IMR-90 (cell line): ENCODE measurements around the gene P4HA1. TPM values are rescaled to one million over a fixed set of nuclear protein-coding genes. Genes with fewer than 3 reads are reported as not detected.

ENCODE experiments used
- ATAC-seq: fragments of 200-7000 bp; cut with Tn5 transposase; 2 replicates; pipeline ENCODE4 v1.9.1; 2020; ENCODE audit warnings: low read depth, mild to moderate bottlenecking, moderate library complexity
- BruUV-seq: library from RNA; stranded (reverse); fragments of 400-500 nt; replicated peaks from 2 replicates; lab custom pipeline; 2021; lab: Mats Ljungman, UMichigan
- CTCF ChIA-PET: fragments of 300-600 bp; formaldehyde crosslinking; extraction: SDS; loops from one replicate; lab custom pipeline; 2021; ENCODE audit warnings: antibody characterized with exemption; lab: Yijun Ruan, JAX
- POLR2A ChIA-PET: fragments of 300-600 bp; sonication (Branson Sonifier 250); formaldehyde crosslinking; loops from one replicate; lab custom pipeline; 2022; ENCODE audit warnings: antibody characterized with exemption; ENCODE audit not compliant: unreplicated experiment; lab: Charles Lee
- DNase-seq: peaks from one replicate; pipeline ENCODE4 v3.0.0; 2013
- H2AFZ ChIP-seq: replicated peaks from 2 replicates; pipeline ENCODE3; 2013; ENCODE audit warnings: low read length, mild to moderate bottlenecking; ENCODE audit not compliant: poor library complexity
- H2AK5ac ChIP-seq: 2 replicates; pipeline ENCODE4 v1.6.1; 2013; ENCODE audit warnings: low read depth, low read length, inconsistent platforms
- H2AK9ac ChIP-seq: replicated peaks from 2 replicates; pipeline ENCODE3; 2013; ENCODE audit warnings: mild to moderate bottlenecking, low read depth, low read length, moderate library complexity; ENCODE audit not compliant: poor library complexity
- H2BK120ac ChIP-seq: 2 replicates; pipeline ENCODE4 v1.6.1; 2013; ENCODE audit warnings: low read depth, low read length, inconsistent platforms
- H2BK15ac ChIP-seq: 3 replicates; pipeline ENCODE4 v1.6.1; 2013; ENCODE audit warnings: low read depth, low read length, inconsistent platforms
- H2BK20ac ChIP-seq: 2 replicates; pipeline ENCODE4 v1.6.1; 2013; ENCODE audit warnings: low read depth, mild to moderate bottlenecking, inconsistent platforms, low read length, moderate library complexity
- H2BK5ac ChIP-seq: 2 replicates; pipeline ENCODE4 v1.6.1; 2013; ENCODE audit warnings: mild to moderate bottlenecking, low read depth, low read length, inconsistent platforms; ENCODE audit not compliant: poor library complexity, severe bottlenecking
- H3K14ac ChIP-seq: replicated peaks from 2 replicates; pipeline ENCODE4 v1.6.1; 2013; ENCODE audit warnings: low read depth, low read length, inconsistent platforms
- H3K18ac ChIP-seq: 2 replicates; pipeline ENCODE4 v1.6.1; 2013; ENCODE audit warnings: low read depth, low read length, control low read depth
- H3K23ac ChIP-seq: 2 replicates; pipeline ENCODE4 v1.6.1; 2013; ENCODE audit warnings: low read depth, low read length, inconsistent platforms
- H3K27ac ChIP-seq: 2 replicates; pipeline ENCODE4 v1.5.1; 2013; ENCODE audit warnings: mild to moderate bottlenecking, control low read depth, low read length; ENCODE audit not compliant: insufficient read depth
- H3K27me3 ChIP-seq: 2 replicates; pipeline ENCODE4 v1.6.1; 2013; ENCODE audit warnings: low read length; ENCODE audit not compliant: control insufficient read depth, insufficient read depth
- H3K36me3 ChIP-seq: 2 replicates; pipeline ENCODE4 v1.6.1; 2013; ENCODE audit warnings: low read length, mixed read lengths; ENCODE audit not compliant: control insufficient read depth, insufficient read depth
- H3K4ac ChIP-seq: 2 replicates; pipeline ENCODE4 v1.6.1; 2013; ENCODE audit warnings: low read depth, low read length, inconsistent platforms
- H3K4me1 ChIP-seq: 2 replicates; pipeline ENCODE4 v1.6.1; 2013; ENCODE audit warnings: low read length, mixed read lengths; ENCODE audit not compliant: control insufficient read depth, insufficient read depth
- H3K4me2 ChIP-seq: 2 replicates; pipeline ENCODE4 v1.6.1; 2013; ENCODE audit warnings: low read depth, mild to moderate bottlenecking, control low read depth, low read length, moderate library complexity
- H3K4me3 ChIP-seq: 2 replicates; pipeline ENCODE4 v1.5.1; 2013; ENCODE audit warnings: low read depth, mild to moderate bottlenecking, control low read depth, low read length, moderate library complexity; ENCODE audit not compliant: insufficient read depth
- H3K56ac ChIP-seq: 2 replicates; pipeline ENCODE4 v1.6.1; 2013; ENCODE audit warnings: low read length, inconsistent platforms; ENCODE audit not compliant: insufficient read depth; ENCODE audit errors: extremely low read depth
- H3K79me1 ChIP-seq, 2 experiments: 2 replicates each; pipeline ENCODE4 v1.6.1; 2013; ENCODE audit warnings: low read length in 2 of 2, inconsistent platforms in 1 of 2, low read depth in 1 of 2
- H3K9ac ChIP-seq: 2 replicates; pipeline ENCODE4 v1.6.1; 2013; ENCODE audit warnings: low read depth, low read length, control low read depth
- H3K9me1 ChIP-seq: 2 replicates; pipeline ENCODE4 v1.6.1; 2013; ENCODE audit warnings: low read length, inconsistent platforms; ENCODE audit not compliant: insufficient read depth
- H3K9me3 ChIP-seq: 2 replicates; pipeline ENCODE4 v1.6.1; 2013; ENCODE audit warnings: low read length; ENCODE audit not compliant: control insufficient read depth, insufficient read depth
- H4K20me1 ChIP-seq: 2 replicates; pipeline ENCODE4 v1.6.1; 2013; ENCODE audit warnings: low read length, inconsistent platforms; ENCODE audit not compliant: insufficient read depth
- H4K5ac ChIP-seq: 2 replicates; pipeline ENCODE4 v1.6.1; 2013; ENCODE audit warnings: mild to moderate bottlenecking, low read depth, low read length, control low read depth
- H4K8ac ChIP-seq, 2 experiments: 2 replicates each; pipeline ENCODE4 v1.6.1; 2013; ENCODE audit warnings: low read depth in 2 of 2, low read length in 2 of 2, control low read depth in 1 of 2, inconsistent platforms in 1 of 2
- H4K91ac ChIP-seq: 2 replicates; pipeline ENCODE4 v1.6.1; 2013; ENCODE audit warnings: low read depth, low read length, inconsistent platforms; ENCODE audit not compliant: insufficient read depth
- BHLHE40 ChIP-seq: fragments of 150-350 bp; IDR thresholded peaks from 2 replicates; pipeline ENCODE4 v1.6.1; 2016; ENCODE audit warnings: mild to moderate bottlenecking, low read depth, low read length
- CEBPB ChIP-seq: IDR thresholded peaks from 2 replicates; pipeline ENCODE4 v1.6.1; 2012; ENCODE audit warnings: low read depth, low read length, improper control_type of control experiment
- CTCF ChIP-seq: conservative IDR thresholded peaks from 2 replicates; pipeline ENCODE4 v1.5.1; 2012; ENCODE audit warnings: mild to moderate bottlenecking, low read depth, low read length, improper control_type of control experiment
- ELK1 ChIP-seq: fragments of 150-350 bp; IDR thresholded peaks from 2 replicates; pipeline ENCODE4 v1.6.1; 2016; ENCODE audit warnings: low read depth, mild to moderate bottlenecking, low read length, moderate library complexity, borderline replicate concordance
- MAFK ChIP-seq: IDR thresholded peaks from 2 replicates; pipeline ENCODE4 v1.6.1; 2012; ENCODE audit warnings: low read depth, low read length, improper control_type of control experiment
- MAZ ChIP-seq: IDR thresholded peaks from 2 replicates; pipeline ENCODE4 v1.6.1; 2012; ENCODE audit warnings: low read depth, mild to moderate bottlenecking, low read length, improper control_type of control experiment, moderate library complexity, borderline replicate concordance
- NFE2L2 ChIP-seq: fragments of 150-350 bp; IDR thresholded peaks from 2 replicates; pipeline ENCODE4 v1.6.1; 2016; ENCODE audit warnings: low read depth, mild to moderate bottlenecking, low read length
- POLR2A ChIP-seq: IDR thresholded peaks from 2 replicates; pipeline ENCODE4 v1.6.1; 2012; ENCODE audit warnings: mild to moderate bottlenecking, low read depth, low read length
- RAD21 ChIP-seq: IDR thresholded peaks from 2 replicates; pipeline ENCODE4 v1.6.1; 2012; ENCODE audit warnings: low read length, improper control_type of control experiment
- RFX5 ChIP-seq: IDR thresholded peaks from 2 replicates; pipeline ENCODE4 v1.8.0; 2012; ENCODE audit warnings: low read depth, mild to moderate bottlenecking, low read length, moderate library complexity
- SMC3 ChIP-seq: fragments of 150-350 bp; IDR thresholded peaks from 2 replicates; pipeline ENCODE4 v1.6.1; 2016; ENCODE audit warnings: low read depth, mild to moderate bottlenecking, antibody characterized with exemption, low read length, moderate library complexity
- WGBS, 2 experiments: methylation state at CpG; one replicate each; pipeline versions ENCODE4 v1.1.5 to v1.1.7; 2013; ENCODE audit warnings: missing lambda C conversion rate in 2 of 2; ENCODE audit not compliant: insufficient read length in 1 of 2; ENCODE audit errors: extremely low coverage in 2 of 2; 5-methylcytosine and 5-hydroxymethylcytosine counted together
- dilution Hi-C: fragments of 300-500 bp; cut with HindIII; formaldehyde crosslinking; loops from one replicate; pipeline ENCODE4 v1.14.3; 2018; ENCODE audit warnings: low sequenced_read_pairs; ENCODE audit not compliant: unreplicated experiment
- in situ Hi-C: fragments of 300-500 bp; cut with MboI; formaldehyde crosslinking; loops from 3 replicates; pipeline ENCODE4 v1.14.3; 2019; ENCODE audit warnings: low sequenced_read_pairs, inconsistent platforms, mixed read lengths
- intact Hi-C: fragments of 100-400 bp; cut with micrococcal nuclease; formaldehyde crosslinking; loops from 2 replicates; pipeline ENCODE4 v1.10.0; 2022
- polyA plus RNA-seq, 3 experiments: library from polyadenylated mRNA; depleted of rRNA; stranded (reverse); fragments of >200 nt; gene quantifications; 2 replicates each; pipeline ENCODE4 v1.2.3, GENCODE V29; 2012; ENCODE audit warnings: low replicate concordance in 1 of 3
- total RNA-seq: library from RNA; depleted of rRNA; stranded (reverse); fragments of >200 nt; gene quantifications from 2 replicates; pipeline ENCODE4 v1.2.3, GENCODE V29; 2012
- TF ChIP-seq, protein P1 (sequence below): fragments of 150-350 bp; IDR thresholded peaks from 2 replicates; pipeline ENCODE4 v1.6.1; 2017; ENCODE audit warnings: mild to moderate bottlenecking, antibody characterized with exemption, low read length, low read depth

Gene P4HA1
- total and polyA plus RNA-seq, 2 of the 4 experiments (the other 2 are of a cell fraction) = 178 to 241 TPM

- CTCF ChIA-PET = no interaction called here
- H2BK20ac ChIP-seq = no peak overlapping the region
- H3K27me3 ChIP-seq = no peaks in the 10 kb centered on the region
- no peak overlapping the region for H2AK9ac ChIP-seq
- no peak overlapping the region for H3K4ac ChIP-seq
- TF ChIP-seq CEBPB (no peak), ELK1 (no peak), SMC3 (no peak), RFX5 (no peak), RAD21 (no peak), CTCF (no peak), MAZ (no peak), NFE2L2 (no peak), POLR2A (no peak), BHLHE40 (no peak), MAFK (no peak)
- TF ChIP-seq, protein P1, sequence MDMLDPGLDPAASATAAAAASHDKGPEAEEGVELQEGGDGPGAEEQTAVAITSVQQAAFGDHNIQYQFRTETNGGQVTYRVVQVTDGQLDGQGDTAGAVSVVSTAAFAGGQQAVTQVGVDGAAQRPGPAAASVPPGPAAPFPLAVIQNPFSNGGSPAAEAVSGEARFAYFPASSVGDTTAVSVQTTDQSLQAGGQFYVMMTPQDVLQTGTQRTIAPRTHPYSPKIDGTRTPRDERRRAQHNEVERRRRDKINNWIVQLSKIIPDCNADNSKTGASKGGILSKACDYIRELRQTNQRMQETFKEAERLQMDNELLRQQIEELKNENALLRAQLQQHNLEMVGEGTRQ = no peak
- no peaks in the 10 kb centered on the region for H3K36me3 ChIP-seq
- H4K8ac ChIP-seq = no peak overlapping the region
- H2BK5ac ChIP-seq = no peak overlapping the region
- H4K5ac ChIP-seq = no peak overlapping the region
- no peak overlapping the region for H3K4me2 ChIP-seq
- H3K4me1 ChIP-seq = peaks cover 11% of the 10 kb centered on the region
- H2BK120ac ChIP-seq = no peak overlapping the region
- no peak overlapping the region for H2AK5ac ChIP-seq
- no TSS peak for BruUV-seq
- H3K9me3 ChIP-seq = no peaks in the 10 kb centered on the region
- H2AFZ ChIP-seq = no peak overlapping the region
- intact Hi-C loops = no loop called here
- no peak overlapping the region for H3K23ac ChIP-seq
- H3K9me1 ChIP-seq = no peaks in the 10 kb centered on the region
- in situ Hi-C loops = no loop called here
- DNase-seq = no peak
- no peak overlapping the region for H4K91ac ChIP-seq
- no peak overlapping the region for H3K4me3 ChIP-seq
- peaks cover 8 to 15% of the 10 kb centered on the region in 2 experiments; a peak in 3 of 4 replicates for H3K79me1 ChIP-seq
- no peak overlapping the region for H2BK15ac ChIP-seq
- H3K9ac ChIP-seq = no peak overlapping the region
- POLR2A ChIA-PET = no interaction called here
- no peak overlapping the region for H3K27ac ChIP-seq
- ATAC-seq = 0 out of 2 replicates have a peak, but pooled peaks have one; percentile 16
- H3K18ac ChIP-seq = no peak overlapping the region
- WGBS, 2 experiments = no CpG with 5 or more reads among the region's 1 CpG
- no peaks in the 10 kb centered on the region for H4K20me1 ChIP-seq
- H3K56ac ChIP-seq = no peak overlapping the region
- no peak overlapping the region for H3K14ac ChIP-seq
- dilution Hi-C loops = no loop called here
These were observed 22.8 kb upstream of the P4HA1 start for GRCh38 chr10:73119457-73119856.
